ENCODE data around the gene AMBP. TPM values are rescaled to one million over a fixed set of nuclear protein-coding genes. Genes with fewer than 3 reads are reported as not detected.

The AMBP gene
- total RNA-seq (2014; rRNA removed; shearing (Covaris generic)): 0.37 TPM in 1 of 2 replicates, not detected in the other

GRCh38 chr9:114078021-114078780 is at the start of gene AMBP:
AMBP (minus strand) TSS chr9:114078300; CDS start chr9:114078209, 91 bp downstream.

GRCh38 chr9:114098936-114099668 is 21.0 kb upstream of the AMBP start, which contains the start of gene KIF12:
KIF12 (minus strand) TSS chr9:114099292; CDS start chr9:114099276, 16 bp downstream.

Other genes with a start within 250 kb of the AMBP start
- gene ZNF618, start 202.0 kb downstream of the AMBP start, total RNA-seq (2014; rRNA removed; shearing (Covaris generic)): 2.9 and 3.3 TPM in 2 replicates
- 1.1 and 1.5 TPM in 2 replicates for gene KIF12, start 21.0 kb upstream of the AMBP start, total RNA-seq (2014; rRNA removed; shearing (Covaris generic))
- 14.6 and 15.3 TPM in 2 replicates for gene COL27A1, start 77.2 kb upstream of the AMBP start, total RNA-seq (2014; rRNA removed; shearing (Covaris generic))
- not detected in 2 replicates for gene ORM1, start 244.8 kb upstream of the AMBP start, total RNA-seq (2014; rRNA removed; shearing (Covaris generic))